GM19025 (cell line): ENCODE measurements around the gene NINJ2.

Source experiments
- ATAC-seq: cut with Tn5 transposase; IDR thresholded peaks from one replicate; pipeline ENCODE4 v1.9.1; 2021; ENCODE audit warnings: mild to moderate bottlenecking, low read depth, moderate library complexity; ENCODE audit not compliant: unreplicated experiment

The NINJ2 gene

DNA sequence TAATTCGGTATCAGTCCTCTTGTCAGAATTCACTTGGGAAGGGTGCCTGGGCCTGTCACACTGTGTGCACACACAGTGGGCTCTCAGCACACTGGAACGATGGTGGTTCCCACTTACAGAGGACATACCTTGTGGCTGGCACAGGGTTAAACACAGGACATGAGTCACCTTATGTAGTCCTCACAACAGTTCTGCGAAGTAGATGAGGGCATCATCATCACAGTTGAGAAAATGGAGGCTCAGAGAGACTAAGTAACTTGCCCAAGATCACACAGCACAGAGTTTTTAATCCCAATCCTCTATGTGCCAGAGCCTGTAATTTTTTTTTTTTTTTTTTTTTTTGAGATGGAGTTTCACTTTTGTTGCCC, 90.7 kb downstream of the NINJ2 start:
- no peak for ATAC-seq

DNA sequence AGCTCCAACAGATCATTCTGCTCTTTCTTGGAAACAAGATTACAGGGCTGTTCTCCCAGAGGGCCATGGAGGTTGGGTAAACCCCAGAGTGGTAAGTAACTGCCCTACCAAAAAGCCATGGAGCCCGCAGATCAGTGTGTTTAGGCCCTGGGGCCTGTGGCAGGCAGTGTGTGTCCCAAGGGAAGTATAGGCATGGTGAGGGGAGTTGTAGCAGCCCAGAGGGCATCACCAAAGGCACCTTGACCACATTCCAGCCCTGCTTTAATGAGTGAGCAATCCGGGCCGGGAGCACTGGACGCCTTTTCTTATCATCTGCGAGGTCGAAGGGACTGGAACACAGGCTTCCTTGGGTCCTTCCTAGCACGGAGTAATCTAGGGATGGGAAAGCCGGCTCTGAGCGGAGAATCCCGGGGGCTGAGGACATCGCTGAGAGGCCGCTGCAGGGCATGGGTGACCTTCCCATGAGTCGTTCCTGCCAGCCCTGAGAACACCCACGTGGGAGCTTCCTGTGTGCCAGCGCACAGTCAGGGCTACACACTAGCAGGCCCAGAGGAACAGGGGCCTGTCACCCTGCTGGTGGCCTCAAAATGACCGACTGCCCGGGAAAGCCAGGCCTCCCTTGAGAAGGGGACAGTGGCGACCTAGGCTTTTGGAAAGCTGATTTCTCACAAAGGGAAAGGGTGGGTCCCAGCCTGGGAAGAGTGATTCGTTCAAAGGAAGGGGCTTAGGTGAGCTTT, 91.3 kb downstream of the NINJ2 start:
- ATAC-seq = no peak

DNA sequence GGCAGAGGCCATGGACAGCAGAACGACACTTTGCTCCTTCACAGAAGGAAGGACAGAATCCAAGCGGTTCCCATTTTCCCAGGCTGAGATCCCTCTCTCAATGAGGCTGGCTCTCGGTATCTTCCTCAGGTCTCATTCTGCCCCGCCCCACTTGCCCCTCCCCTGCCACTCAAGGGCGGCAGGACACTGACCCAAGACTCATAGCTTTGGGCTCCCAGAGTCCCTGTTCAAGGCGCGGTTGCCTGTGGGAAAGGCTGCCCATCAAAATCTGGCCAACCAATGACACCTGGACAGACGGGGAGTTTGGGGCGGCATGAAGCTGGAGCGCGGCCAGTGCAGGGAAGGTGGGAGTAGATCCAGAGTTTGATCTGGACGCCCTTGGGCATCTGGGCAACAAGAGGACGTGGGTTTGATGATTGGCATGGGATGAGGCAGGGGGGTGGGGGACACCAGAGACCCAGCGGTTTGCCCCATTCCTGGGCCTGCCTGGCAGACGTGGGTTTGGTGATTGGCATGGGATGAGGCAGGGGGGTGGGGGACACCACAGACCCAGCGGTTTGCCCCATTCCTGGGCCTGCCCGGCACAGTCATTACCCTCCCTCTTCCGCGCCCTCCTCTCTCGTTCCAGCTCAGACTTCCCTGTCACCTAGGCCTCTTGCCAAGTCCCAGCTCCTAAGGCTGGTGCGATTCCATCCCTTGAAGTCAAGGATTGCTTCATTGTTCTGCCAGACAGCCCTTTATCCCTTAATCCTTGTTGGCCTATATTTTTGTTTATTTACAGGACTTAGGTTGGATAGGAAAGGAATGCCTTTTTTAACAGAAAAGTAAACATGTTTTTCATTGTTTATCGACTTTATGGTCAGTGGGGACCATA, 92.1 kb downstream of the NINJ2 start:
- no peak for ATAC-seq

DNA sequence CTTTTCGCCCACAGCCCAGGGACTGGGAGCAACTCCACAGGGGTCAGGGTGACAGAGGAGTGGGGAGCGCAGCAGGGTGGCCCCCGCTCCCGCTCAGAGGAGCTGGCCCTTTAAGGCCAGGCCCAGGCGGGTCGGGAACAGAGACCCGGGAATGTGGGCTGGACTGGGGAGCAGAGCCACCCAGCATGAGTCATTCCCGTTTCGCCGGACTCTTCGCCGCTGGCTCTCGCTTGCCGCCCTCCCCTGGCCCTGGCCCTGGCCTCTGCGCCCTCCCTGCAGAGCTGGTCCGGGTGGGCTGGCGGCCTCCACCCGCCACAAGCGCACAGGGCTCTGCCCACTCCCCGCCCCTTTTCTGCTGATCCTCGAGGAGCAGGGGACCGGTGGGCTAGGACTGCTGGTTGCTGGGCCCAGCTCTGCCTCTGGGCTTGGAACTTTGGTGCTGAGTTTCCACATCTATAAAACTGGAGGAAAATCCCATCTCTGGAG, 92.8 kb downstream of the NINJ2 start:
- ATAC-seq = no peak

DNA sequence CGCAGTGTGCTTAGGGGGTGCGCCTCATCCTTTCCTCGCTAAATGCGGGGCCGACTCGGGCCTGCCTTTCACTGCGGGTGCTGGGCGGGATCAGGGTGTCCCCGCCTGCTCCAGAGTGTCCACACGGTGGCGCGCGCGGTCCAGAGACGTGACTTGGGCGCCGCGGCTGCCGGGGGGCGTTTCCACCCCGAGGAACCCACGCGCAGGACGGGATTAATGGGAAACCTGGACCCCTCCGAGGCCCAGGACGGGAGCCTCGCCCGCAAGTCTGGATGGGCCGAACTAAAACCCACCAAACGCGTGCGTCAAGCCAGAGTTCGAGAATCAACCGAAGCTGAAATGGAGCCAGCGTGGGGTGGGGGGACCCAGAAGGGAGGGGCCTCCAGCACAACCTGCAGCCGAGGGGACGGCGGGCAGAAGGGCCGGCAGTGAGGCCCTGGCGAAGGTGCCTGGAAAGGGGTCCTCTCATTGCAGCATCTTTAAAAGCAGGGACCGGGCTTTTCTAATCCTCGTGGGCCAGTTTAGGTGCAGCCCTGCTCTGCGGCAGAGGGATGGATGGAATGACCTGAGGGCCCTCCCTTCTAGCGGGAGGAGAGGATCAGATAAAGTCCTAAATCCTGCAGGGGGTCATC, 93.3 kb downstream of the NINJ2 start:
- ATAC-seq = peak; percentile 60

DNA sequence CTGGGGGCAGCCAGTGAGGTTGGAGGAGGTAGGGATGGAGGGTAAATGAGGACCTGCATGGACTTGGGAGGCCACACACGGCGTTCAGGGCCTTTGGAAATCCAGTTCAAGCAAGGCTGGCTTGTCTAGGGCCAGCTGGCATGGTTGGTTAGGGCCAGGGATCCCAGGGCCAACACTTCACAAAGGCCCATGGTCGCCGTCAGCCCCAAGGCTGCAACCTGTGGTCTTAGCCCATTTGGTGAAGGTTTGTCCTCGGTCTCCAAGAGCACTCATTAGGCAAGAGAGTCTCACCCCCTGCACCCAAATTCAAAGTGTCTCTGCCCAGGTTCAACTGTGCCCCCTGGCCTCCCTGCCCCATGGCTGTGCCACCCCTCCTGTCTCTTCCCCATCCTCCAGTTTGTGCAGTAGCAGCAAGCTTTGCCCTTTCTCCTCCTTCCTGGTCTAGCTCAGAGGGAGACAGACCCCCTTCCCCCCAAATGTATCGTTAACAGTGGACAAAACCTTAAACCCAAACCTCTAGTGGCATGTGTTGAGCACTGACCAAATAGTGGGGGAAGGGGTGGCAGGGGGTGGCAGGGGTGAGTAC, 94.1 kb downstream of the NINJ2 start:
- no peak for ATAC-seq

DNA sequence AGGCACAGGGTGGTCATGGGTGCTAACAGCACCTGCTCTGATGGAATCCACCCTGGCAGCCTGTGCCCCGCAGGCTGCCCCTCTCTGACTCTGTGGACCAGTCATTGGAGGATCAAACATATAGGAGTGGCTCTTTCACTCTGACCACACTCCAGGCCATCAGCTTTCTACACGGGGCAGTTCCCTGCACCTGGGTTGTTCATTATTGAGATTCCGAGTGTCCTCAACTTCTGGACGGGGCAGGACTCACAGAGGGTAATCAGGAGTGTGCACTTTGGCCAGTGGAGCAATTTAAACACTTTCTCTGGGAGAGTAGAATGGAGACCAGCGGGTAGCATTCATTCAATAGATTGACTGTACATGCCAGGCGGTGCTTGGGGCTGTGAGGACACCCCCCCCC, 94.8 kb downstream of the NINJ2 start:
- no peak for ATAC-seq

DNA sequence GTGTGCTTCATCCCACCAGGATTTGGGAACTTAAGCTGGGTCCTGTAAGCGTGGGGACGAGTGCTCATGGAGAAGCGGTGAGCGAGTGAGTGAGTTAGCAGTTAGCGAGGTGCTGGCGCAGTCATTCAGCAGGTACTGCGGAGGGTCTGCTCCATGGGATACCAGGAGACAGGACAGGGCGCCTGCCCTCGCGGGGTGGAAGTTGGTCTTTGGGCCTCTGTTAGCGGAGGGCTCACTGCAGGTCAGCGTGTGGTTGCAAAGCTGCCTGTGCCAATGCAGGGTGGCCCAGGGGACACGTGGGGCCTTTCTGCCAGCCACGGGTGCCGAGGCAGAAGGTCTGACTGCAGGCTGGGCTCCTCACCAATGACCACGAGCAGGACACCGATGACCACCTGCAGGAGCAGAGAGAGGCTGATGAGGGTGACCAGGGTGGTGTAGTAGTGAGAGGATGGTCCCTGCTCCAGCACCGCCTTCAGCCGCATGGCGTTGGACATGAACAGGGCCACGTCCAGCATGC, 97.6 kb downstream of the NINJ2 start:
- no peak for ATAC-seq

DNA sequence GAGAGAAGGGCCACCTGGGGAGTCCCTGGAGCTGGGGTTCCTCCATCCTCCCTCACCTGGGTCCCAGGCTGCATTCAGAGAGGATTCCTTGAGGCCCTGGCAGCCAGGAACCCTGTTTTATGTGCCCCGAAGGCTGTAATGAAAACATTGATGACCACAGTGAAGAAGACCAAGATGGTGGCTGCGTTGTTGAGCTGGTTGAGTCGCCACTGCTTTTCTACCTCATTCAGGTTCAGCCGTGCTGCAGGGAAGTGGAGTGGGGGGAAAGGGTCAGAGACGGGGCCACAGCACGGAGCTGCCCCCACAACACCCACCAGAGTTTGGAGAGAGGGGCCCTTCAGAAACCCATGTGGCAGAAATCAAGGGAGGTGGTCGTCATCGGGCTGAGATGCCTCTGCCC, 98.1 kb downstream of the NINJ2 start:
- ATAC-seq = no peak

DNA sequence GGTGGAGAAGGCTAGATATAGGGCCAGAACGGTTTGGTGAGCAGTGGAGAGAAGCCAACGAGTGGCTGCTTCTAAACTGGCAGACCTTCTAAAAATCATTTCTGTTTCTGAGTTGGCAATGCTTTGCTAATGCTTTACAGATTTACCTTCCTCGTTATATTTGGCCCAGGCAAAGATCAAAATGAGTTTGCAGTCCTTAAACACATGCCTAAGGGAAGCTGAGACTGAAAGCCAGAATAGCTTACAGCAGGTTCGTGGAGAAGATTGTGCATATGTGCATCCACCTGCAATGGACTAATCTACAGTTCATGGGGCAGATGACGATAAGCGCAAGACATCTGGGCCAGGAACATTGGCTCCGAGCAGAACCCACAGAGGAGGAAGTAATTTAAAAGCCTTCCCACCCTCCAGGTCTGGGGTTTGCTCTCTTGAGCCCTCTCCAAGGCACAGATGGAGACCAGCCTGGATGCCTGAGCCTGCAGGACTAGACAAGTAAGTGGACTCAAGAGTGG, 99.4 kb downstream of the NINJ2 start:
- no peak for ATAC-seq

DNA sequence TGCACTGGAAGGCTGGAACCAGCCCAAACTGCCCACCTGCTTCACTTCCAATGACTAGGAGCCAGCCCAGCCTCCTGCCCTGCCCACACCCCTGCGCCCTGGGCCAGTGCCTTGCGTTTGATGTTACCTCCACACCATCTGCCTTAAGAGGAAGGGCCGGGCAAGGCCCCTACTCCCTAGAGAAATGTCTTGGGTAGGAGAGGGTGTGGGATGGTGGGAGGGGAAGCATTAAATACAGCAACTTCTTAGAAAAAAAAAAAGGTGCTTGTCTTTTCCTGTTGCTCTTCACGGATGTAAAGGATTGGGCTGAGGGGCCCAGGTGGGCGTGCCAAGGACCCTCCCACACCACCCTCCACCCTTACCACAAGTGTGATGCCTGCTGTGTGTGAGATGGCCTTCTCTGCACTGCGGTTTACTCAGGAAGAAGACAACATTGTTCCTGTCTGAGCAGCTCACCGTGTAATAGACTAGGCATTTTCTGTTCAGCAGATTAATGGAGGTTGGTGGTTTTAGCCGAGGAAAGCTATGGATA, 99.9 kb downstream of the NINJ2 start:
- ATAC-seq = no peak

DNA sequence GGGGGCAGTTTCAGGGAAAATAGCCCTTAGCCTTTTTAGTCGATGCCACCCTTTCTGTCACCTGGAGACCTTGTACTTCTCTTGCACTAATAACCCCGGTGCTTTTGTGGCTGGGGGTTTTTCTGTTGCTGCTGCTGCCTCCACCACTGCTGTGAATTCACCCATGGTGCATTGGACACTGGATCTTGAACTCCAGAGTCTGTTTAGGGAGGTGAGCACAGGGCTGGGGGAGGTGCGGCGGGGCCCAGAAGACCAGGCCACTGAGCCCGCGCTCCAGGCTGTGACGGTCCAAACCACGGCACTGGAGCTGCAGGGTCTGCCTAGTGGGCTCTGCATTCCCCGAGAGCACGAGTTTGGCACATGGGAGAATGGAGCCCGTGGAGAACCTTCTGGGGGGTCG, 100.6 kb downstream of the NINJ2 start:
- no peak for ATAC-seq

DNA sequence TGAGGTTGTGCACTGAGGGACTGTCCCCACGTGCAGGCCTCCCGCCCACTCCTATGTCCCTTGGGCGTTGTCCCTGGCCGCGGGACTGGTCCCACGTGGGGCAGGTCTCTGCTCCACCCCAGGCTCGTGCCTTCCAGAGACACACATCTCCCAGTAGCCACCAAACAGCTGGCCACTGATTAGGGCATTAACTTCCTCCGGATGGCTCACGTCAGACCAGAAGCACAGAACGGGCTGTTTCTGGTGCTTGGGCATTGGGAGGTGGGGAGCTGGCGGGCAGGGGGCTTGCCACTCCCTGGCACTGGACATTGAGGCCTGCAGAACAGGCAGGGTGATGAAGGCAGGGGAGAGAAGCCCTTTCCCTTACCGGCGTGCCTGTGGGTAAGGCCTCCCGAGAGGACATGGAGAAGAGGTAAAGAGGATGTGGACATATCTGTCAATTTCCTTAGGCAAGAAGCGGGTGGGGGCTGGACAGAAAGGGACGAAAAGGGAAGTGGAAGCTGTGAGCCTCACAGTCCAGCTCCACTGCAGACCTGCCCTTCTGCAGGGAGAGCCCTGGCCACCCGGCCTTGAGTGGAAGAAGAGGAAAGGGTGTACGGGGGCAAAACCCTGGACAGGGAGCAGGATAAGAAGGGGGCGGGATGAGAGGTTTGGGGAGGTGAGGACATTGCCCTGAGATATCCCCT, 101.2 kb downstream of the NINJ2 start:
- no peak for ATAC-seq

DNA sequence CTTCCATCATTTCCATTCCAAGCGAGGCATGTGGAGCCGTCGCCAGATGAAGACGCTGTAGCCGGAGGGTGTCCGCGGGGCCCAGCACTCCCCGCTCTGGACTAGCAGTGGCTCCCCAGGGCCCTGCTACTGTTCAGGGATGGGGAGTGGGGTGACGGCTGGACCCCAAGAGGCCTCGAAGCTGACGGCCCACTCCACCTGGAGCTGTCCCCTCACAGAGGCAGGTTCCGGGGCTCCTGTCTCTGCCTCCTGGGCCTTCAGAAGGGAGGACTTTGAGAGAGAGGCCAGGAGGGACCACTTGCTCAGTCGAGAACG, 101.9 kb downstream of the NINJ2 start:
- no peak for ATAC-seq

DNA sequence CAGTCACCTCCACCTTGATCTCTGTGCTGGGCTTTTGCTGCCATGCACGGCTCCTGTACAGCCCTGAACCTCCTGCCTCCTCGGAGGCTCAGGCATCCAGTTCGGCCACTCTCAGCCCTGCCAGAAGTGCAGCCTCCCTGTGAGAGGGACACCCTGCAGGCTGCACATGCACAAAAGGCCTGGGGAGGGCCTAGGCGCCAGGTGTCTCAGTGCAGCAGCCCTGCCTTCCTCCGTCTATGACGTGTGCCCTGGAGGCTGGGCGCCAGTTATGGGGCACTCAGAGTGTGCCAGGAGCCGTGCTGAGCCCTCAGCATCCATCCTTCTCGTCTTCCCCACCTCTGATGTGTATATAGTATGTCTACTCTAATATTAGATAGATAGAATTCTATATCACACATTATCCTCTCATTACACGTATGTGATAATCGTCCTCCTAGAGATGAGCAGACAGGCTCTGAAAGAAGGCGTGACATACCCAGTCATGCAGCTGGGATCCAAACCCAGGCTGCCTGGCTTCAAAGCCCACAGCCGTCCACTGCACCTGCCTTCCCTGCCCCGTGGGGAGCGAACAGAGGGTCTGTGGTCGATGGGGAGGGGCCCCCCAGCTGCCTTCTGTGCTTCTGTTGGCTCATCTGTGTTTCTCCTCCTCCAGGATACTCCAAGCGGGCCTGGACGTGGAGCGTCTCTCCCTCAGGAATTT, 102.4 kb downstream of the NINJ2 start:
- no peak for ATAC-seq

DNA sequence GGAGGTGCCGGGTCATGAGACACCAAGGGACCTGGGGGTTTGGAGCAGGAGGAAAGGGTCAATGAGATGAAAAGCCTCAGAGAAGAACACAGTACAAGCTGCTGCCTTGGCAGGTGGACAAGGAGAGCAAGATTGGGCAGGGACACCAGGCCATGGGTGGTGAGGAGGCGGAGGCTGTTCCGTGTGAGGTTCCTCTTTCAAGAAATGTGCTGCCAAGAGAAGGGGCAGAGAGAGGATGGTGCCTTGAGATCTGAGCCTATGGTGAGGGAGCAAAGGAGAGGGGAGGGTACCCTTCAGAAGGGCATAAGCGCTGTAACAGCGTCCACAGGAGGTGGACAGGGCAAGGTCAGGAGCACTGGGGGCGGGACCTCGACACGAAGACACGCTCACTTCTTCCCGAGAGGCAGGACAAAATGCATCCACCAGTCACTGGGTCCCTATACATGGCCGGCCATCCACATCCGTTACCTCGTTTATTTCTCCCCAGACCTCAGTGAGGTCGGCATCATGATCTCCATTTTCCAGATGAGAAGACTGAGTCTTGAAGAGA, 103.3 kb downstream of the NINJ2 start:
- ATAC-seq = no peak

DNA sequence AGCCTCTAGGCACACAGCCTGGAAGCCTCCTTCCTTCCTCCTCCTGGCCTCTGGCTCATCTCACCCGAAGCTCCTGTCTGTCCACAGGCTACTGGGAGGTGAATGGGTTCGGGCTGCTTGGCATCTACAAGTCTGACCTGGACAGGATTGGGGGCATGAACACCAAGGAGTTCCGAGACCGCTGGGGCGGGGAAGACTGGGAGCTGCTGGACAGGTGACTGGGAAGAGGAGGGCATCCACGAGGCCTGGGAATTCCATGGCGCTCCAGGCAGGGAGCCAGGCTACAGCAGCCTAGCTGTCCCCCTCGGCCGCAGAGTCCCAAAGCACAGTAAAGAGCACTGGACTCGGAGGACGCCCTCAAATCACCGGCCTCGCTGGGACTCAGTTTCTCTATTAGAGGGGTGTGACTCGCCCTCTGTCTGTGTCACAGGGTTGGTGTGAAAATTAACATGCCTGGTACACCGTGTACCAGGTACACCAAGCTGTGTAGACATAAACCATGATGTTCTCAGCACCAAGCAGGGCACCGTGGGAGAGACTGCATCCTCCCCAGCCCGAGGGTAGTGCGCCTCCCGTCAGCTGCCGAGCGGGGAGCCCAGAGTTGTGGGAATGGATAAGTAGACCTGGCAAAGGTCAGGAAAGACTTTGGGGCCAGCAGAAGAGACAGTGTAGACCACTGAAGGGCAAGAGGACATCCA, 103.9 kb downstream of the NINJ2 start:
- ATAC-seq = no peak

DNA sequence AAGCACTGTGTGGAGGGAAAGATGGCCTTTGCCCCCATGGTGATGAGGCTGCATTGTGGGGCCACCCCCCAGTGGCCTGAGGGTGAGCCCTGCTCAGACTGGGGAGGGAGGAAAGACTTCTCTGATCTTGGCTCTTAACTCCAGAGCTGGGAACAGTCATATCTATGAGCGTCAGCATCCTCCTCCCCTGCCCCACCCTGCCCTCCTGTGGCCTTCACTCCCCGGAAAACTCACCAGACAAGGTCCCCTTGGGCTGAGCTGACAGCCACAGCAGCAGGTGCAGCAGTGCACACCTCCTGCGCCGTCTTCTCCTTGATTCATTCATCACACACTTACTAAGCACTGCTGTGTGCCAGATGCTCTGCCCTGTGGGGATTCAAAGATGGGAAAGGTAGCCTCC, 104.7 kb downstream of the NINJ2 start:
- ATAC-seq = no peak
